ENCODE data around the gene ARL14.
"Not testable (repeated sequence)": the region's sequence is repeated elsewhere in the genome, so short reads cannot be mapped to it uniquely, and the experiment has no call there.

Gene ARL14

DNA sequence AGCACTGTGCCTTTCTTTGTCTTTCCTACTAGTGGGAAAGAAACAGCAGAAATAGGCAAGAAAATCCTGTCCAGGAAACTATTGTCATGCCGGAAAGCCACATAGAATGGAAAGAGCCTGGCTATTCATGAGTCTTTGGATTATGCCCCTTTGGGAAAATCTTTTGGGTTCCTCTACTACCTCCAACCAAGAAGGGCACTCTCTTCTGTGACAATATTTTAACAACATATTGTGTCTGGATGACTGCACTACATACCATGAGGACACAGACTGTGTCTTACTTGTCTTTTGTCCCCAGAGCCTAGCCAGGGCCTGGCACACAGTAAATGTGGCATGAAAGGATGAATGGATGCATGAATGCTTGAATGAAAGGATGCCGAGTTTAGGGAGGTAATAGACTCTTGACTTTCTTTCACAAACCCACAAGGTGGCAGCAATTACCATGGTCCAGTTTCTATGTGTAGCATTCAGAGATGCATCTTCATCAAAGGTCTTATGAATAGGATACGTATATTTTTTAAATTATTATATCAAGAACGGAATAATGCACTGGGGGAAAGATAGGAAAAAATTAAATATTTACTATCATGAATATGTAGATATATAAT lies 30.3 kb downstream of the ARL14 start:
- in situ Hi-C loops (cut with HindIII; ENCODE audit: low pct_ligation_motif_present, low pct_unique_long_range_greater_than_20kb, low sequenced_read_pairs), result no loop called here
- peak; percentile 45 for DNase-seq

DNA sequence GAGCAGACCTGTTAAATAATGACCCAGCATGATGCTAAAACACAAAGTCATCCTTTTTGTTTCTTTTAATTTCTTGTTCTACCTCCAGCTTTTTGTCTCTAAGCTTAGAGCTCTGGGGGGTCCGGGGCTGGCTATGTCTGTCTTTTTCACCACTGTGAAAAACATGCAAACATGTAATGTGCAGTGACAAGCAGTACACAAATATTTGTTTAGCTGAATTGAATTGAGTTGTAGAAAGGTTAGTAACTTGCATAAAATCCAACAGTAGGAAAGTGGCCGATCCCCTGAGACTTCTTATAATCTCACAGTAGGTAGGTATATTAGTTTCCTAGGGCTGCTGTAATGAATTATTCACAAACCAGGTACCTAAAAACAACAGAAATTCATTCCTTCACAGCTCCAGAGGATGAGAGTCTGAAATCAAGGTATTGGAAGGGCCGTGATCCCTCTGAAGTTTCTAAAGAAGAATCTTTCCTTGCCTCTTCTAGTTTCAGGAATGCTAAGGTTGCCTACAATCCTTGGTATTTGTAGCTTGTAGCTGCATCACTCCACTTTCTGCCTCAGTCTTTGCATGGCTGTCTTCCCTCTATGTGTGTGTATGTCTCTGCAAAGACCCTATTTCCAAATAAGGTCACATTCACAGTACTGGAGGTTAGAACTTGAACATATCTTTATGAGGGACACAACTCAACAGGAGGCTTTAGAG lies 32.7 kb downstream of the ARL14 start:
- no peak for DNase-seq
- in situ Hi-C loops (cut with HindIII; ENCODE audit: low pct_ligation_motif_present, low pct_unique_long_range_greater_than_20kb, low sequenced_read_pairs), result no loop called here

DNA sequence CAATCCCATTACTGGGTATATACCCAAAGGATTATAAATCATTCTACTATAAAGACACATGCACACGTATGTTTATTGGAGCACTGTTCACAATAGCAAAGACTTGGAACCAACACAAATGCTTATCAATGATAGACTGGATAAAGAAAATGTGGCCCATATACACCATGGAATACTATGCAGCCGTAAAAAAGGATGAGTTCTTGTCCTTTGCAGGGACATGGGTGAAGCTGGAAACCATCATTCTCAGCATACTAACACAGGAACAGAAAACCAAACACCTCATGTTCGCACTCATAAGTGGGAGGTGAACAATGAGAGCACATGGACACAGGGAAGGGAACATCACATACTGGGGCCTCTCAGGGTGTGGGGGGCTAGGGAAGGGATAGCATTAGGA lies 36.2 kb downstream of the ARL14 start:
- in situ Hi-C loops (cut with HindIII; ENCODE audit: low pct_ligation_motif_present, low pct_unique_long_range_greater_than_20kb, low sequenced_read_pairs); DNase-seq: not testable (repeated sequence)

- DNase-seq, result no peak
- in situ Hi-C loops (cut with HindIII; ENCODE audit: low pct_ligation_motif_present, low pct_unique_long_range_greater_than_20kb, low sequenced_read_pairs), result no loop called here
These were observed 42.8 kb downstream of the ARL14 start for GRCh38 chr3:160719710-160720109.

GRCh38 chr3:160720123-160720746 lies 43.3 kb downstream of the ARL14 start:
- DNase-seq, result peak; percentile 2
- in situ Hi-C loops (cut with HindIII; ENCODE audit: low pct_ligation_motif_present, low pct_unique_long_range_greater_than_20kb, low sequenced_read_pairs), result no loop called here

- in situ Hi-C loops (cut with HindIII; ENCODE audit: low pct_ligation_motif_present, low pct_unique_long_range_greater_than_20kb, low sequenced_read_pairs), result no loop called here
These were observed 45.4 kb downstream of the ARL14 start for GRCh38 chr3:160722331-160722730.

GRCh38 chr3:160725338-160725737 lies 48.4 kb downstream of the ARL14 start:
- no peak for DNase-seq
- in situ Hi-C loops (cut with HindIII; ENCODE audit: low pct_ligation_motif_present, low pct_unique_long_range_greater_than_20kb, low sequenced_read_pairs), result no loop called here

More at GRCh38 chr3:160722331-160722730, 45.4 kb downstream of the ARL14 start:
- no peak for DNase-seq

All from ACHN (cell line).